Fibroblast of the aortic adventitia (primary cell): ENCODE data around the gene ZNF398. TPM values are rescaled to one million over a fixed set of nuclear protein-coding genes. Genes with fewer than 3 reads are reported as not detected.

Source experiments
- DNase-seq: peaks from one replicate; pipeline ENCODE4 v3.0.0-alpha.2; 2010; ENCODE audit warnings: low read depth
- H3K4me3 ChIP-seq: 2 replicates; pipeline ENCODE4 v1.5.1; 2011; ENCODE audit warnings: low read depth, mild to moderate bottlenecking, control low read depth, low read length, moderate library complexity
- CTCF ChIP-seq: IDR thresholded peaks from 2 replicates; pipeline ENCODE4 v1.5.1; 2011; ENCODE audit warnings: mild to moderate bottlenecking, low read length, control low read depth, inconsistent platforms; ENCODE audit not compliant: insufficient read depth
- total RNA-seq: library from RNA; depleted of rRNA; stranded (reverse); fragments of >200 nt; gene quantifications from 2 replicates; pipeline ENCODE4 v1.2.3, GENCODE V29; 2012; ENCODE audit warnings: low replicate concordance

The ZNF398 gene
- total RNA-seq, 1 donor = 15.2 TPM

GRCh38 chr7:149166142-149166541, 18.9 kb downstream of the ZNF398 start:
- DNase-seq = no peak
- H3K4me3 ChIP-seq = no peak overlapping the region
- TF ChIP-seq CTCF = no peak

GRCh38 chr7:149166630-149167352, 19.5 kb downstream of the ZNF398 start:
- TF ChIP-seq CTCF = no peak
- DNase-seq = no peak
- no peak overlapping the region for H3K4me3 ChIP-seq

GRCh38 chr7:149171892-149172533, 24.8 kb downstream of the ZNF398 start:
- H3K4me3 ChIP-seq = no peak overlapping the region
- TF ChIP-seq CTCF = no peak
- no peak for DNase-seq

- no peak for TF ChIP-seq CTCF
- DNase-seq = no peak
These were observed 25.3 kb downstream of the ZNF398 start for GRCh38 chr7:149172534-149172920.

GRCh38 chr7:149175150-149175549, 27.9 kb downstream of the ZNF398 start:
- H3K4me3 ChIP-seq = no peak overlapping the region
- DNase-seq = no peak
- TF ChIP-seq CTCF = no peak

More at GRCh38 chr7:149172534-149172920, 25.3 kb downstream of the ZNF398 start:
- no peak overlapping the region for H3K4me3 ChIP-seq

GRCh38 chr7:149179241-149179640, 32.0 kb downstream of the ZNF398 start:
- no peak for TF ChIP-seq CTCF
- no peak overlapping the region for H3K4me3 ChIP-seq
- DNase-seq = no peak
